Activated CD4-positive, alpha-beta memory T cell treated with anti-CD3 and anti-CD28 coated beads, Interleukin-2, amount 10 ng/mL, durations not matched to agents 7 days and 5 days (primary cell): ENCODE results near the gene MTHFS. TPM values are rescaled to one million over a fixed set of nuclear protein-coding genes. Genes with fewer than 3 reads are reported as not detected.

Source experiments
- CTCF ChIA-PET: fragments of 350-600 bp; sonication (Branson Sonifier 250); formaldehyde crosslinking; loops from one replicate; lab custom pipeline; 2021; ENCODE audit warnings: antibody characterized with exemption, inconsistent platforms; lab: Charles Lee
- POLR2A ChIA-PET: fragments of 350-600 bp; sonication (Branson Sonifier 250); formaldehyde crosslinking; loops from one replicate; lab custom pipeline; 2021; ENCODE audit warnings: antibody characterized with exemption; lab: Charles Lee
- DNase-seq: peaks from one replicate; pipeline ENCODE4 v3.0.0-alpha.2; 2020
- H3K27ac Mint-ChIP-seq: one replicate; pipeline ENCODE4 v1.8.0; 2021; ENCODE audit warnings: mild to moderate bottlenecking, mixed read lengths
- H3K27me3 Mint-ChIP-seq: one replicate; pipeline ENCODE4 v1.8.0; 2021; ENCODE audit warnings: mixed read lengths
- H3K36me3 Mint-ChIP-seq: one replicate; pipeline ENCODE4 v1.8.0; 2021; ENCODE audit warnings: low read depth, mixed read lengths
- H3K4me1 Mint-ChIP-seq: one replicate; pipeline ENCODE4 v1.8.0; 2021; ENCODE audit warnings: mixed read lengths
- H3K4me3 Mint-ChIP-seq: one replicate; pipeline ENCODE4 v1.8.0; 2021; ENCODE audit warnings: mild to moderate bottlenecking, mixed read lengths
- H3K9me3 Mint-ChIP-seq: one replicate; pipeline ENCODE4 v1.8.0; 2021; ENCODE audit warnings: mixed read lengths
- total RNA-seq, 2 experiments: library from RNA; stranded (reverse); gene quantifications; one replicate each; pipeline ENCODE4 v1.2.3, GENCODE V29; 2021

MTHFS gene
- total RNA-seq, 2 experiments from 2014 or later: 20.2 to 22.6 TPM

DNA sequence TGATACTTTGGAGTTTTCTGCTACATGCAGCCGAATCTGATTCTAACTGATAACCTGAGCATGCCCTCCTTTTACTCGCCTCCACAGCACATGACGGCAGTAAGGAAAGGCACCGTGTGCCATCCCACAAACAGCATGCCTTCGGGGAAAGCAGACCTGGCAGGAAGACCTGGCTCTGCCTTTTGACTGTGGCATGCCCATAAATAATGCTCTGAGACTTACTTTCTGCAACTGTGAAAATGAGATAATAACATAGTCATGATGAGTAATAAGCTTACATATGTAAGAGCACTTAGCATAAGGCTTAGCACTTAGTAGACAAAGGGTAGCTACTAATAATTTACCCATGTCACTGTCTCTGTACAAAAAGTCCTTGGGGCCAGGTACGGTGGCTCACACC, 32.9 kb downstream of the MTHFS start:
- Mint-ChIP-seq H3K27ac (no peak overlapping the region), H3K4me1 (no peaks in the 10 kb centered on the region), H3K36me3 (peaks cover 31% of the 10 kb centered on the region), H3K4me3 (no peak overlapping the region), H3K9me3 (no peaks in the 10 kb centered on the region), H3K27me3 (no peaks in the 10 kb centered on the region)
- ChIA-PET POLR2A (no interaction called here), CTCF (interaction anchor here (1.0 to 1.6 kb wide), 3 partner anchors 9 to 13 kb away, joined by 3 to 4 read pairs (median 3); no protein-coding TSS in a partner anchor)
- no peak for DNase-seq

DNA sequence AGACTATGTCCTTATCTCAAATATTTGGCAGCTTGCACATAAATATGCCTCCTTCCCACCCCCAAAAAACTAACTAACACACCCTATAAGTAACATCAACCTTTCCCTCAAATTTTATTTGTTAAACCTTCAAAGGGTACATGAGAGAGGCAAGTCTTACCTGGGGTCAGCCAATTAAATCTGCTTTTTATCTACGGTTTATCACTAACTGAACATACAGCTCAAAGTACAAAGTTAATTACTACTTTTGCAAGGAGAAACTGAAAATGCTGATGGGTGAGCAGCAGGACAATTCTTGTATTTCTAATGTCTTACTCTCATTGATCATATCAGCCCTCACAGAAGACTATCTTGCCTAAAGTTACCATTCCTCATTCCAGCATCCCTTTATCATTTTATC, 34.6 kb downstream of the MTHFS start:
- H3K27me3 Mint-ChIP-seq: no peaks in the 10 kb centered on the region
- H3K4me3 Mint-ChIP-seq: no peak overlapping the region
- DNase-seq: no peak
- H3K27ac Mint-ChIP-seq: no peak overlapping the region
- ChIA-PET POLR2A (no interaction called here), CTCF (interaction anchor here (0.9 kb wide), 1 partner anchor 9 kb away, joined by 6 read pairs; no protein-coding TSS in a partner anchor)
- H3K4me1 Mint-ChIP-seq: peaks cover 8% of the 10 kb centered on the region
- H3K9me3 Mint-ChIP-seq: no peaks in the 10 kb centered on the region
- peaks cover 23% of the 10 kb centered on the region for H3K36me3 Mint-ChIP-seq

DNA sequence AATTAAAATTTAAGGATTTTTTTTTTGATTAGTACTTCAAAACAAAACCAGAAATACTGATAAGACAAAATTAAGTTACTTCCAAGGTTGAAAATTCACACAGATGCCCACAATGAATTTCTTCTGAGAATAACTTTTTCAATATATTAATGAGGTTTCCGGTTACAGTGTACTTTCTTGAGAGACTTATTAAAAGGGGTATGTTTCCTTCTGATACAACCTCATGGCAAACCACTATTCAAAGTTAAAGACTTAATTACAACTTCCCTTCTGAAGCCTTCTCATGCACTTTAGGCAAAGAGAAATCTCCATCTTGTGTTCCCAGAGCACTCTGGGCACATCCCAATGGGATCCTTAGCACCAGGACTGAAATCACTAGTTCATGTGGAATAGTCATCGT, 36.2 kb downstream of the MTHFS start:
- Mint-ChIP-seq H3K27ac (no peak overlapping the region), H3K4me1 (peaks cover 8% of the 10 kb centered on the region), H3K9me3 (no peaks in the 10 kb centered on the region), H3K4me3 (no peak overlapping the region), H3K36me3 (peaks cover 21% of the 10 kb centered on the region), H3K27me3 (no peaks in the 10 kb centered on the region)
- ChIA-PET POLR2A (no interaction called here), CTCF (interaction anchor here (0.8 kb wide), 1 partner anchor 63 kb away, joined by 3 read pairs; no protein-coding TSS in a partner anchor)
- no peak for DNase-seq

DNA sequence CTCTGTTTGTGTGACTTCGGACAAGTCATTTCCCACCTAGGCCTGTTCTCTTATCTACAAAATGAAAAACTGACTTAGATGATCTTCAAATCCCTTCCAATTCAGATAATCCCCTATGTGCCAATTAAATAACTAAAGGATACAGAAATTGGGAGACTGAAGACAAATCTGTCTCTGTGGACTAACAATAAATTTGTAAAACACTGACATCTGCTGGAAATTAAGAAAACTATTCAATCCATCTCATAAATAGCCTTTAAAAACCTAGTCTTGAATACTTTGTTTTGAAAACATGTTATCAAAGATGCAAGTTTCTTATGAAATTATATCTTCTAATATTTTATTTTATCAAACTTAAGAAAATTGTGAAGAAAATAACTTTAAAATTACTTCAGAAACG, 38.3 kb downstream of the MTHFS start:
- ChIA-PET POLR2A (no interaction called here), CTCF (interaction anchor here (0.7 to 2.2 kb wide), 5 partner anchors 9 to 518 kb away, joined by 3 to 6 read pairs (median 4); no protein-coding TSS in a partner anchor)
- no peaks in the 10 kb centered on the region for H3K27me3 Mint-ChIP-seq
- H3K9me3 Mint-ChIP-seq: no peaks in the 10 kb centered on the region
- no peak overlapping the region for H3K27ac Mint-ChIP-seq
- peaks cover 22% of the 10 kb centered on the region for H3K36me3 Mint-ChIP-seq
- H3K4me3 Mint-ChIP-seq: no peak overlapping the region
- H3K4me1 Mint-ChIP-seq: peaks cover 12% of the 10 kb centered on the region
- DNase-seq: no peak

- POLR2A ChIA-PET: interaction anchor here (0.9 to 1.9 kb wide), 5 partner anchors 43 to 115 kb away, joined by 3 to 7 read pairs (median 4); partner anchors contain the start of gene MTHFS
- DNase-seq: peak; percentile 67
- no peaks in the 10 kb centered on the region for H3K27me3 Mint-ChIP-seq
- peaks cover 12% of the 10 kb centered on the region for H3K4me1 Mint-ChIP-seq
- no peak overlapping the region for H3K4me3 Mint-ChIP-seq
- H3K36me3 Mint-ChIP-seq: peaks cover 11% of the 10 kb centered on the region
- no peak overlapping the region for H3K27ac Mint-ChIP-seq
- H3K9me3 Mint-ChIP-seq: no peaks in the 10 kb centered on the region
- CTCF ChIA-PET: interaction anchor here (0.6 to 7.3 kb wide), 42 partner anchors 9 to 543 kb away, joined by 3 to 63 read pairs (median 4); partner anchors contain the start of genes MTHFS and TMED3
Measured at GRCh38 chr15:79853492-79854328, 43.1 kb downstream of the MTHFS start.

DNA sequence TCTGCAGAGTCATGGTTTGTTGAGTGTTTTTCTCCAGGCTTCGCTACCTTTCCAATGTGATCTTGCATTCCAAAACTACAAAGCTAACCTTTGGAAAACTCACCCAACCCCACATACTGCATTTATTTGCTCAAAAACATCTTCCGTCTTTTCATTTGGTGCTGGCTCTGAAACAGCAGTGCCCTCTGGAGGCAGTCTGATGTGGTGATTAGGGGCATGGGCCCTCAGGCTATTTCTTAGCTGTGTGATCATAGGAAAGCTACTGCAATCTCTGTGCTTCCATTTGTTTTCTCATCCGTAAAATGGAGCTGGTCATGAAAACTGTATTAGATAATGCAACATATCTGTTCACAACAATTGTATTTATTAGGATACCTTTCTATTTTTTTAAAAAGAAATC, 47.0 kb downstream of the MTHFS start:
- POLR2A ChIA-PET: interaction anchor here (0.9 kb wide), 1 partner anchor 73 kb away, joined by 3 read pairs; no protein-coding TSS in a partner anchor
- no peak overlapping the region for H3K27ac Mint-ChIP-seq

GRCh38 chr15:79846539-79846938, 50.3 kb downstream of the MTHFS start:
- Mint-ChIP-seq H3K4me3 (no peak overlapping the region), H3K36me3 (peaks cover 17% of the 10 kb centered on the region), H3K27ac (no peak overlapping the region), H3K4me1 (no peaks in the 10 kb centered on the region), H3K9me3 (no peaks in the 10 kb centered on the region), H3K27me3 (no peaks in the 10 kb centered on the region)
- ChIA-PET POLR2A (no interaction called here), CTCF (no interaction called here)
- DNase-seq: no peak

More for the DNA sequence above, 47.0 kb downstream of the MTHFS start:
- Mint-ChIP-seq H3K4me3 (no peak overlapping the region), H3K36me3 (peaks cover 11% of the 10 kb centered on the region), H3K9me3 (no peaks in the 10 kb centered on the region), H3K27me3 (no peaks in the 10 kb centered on the region), H3K4me1 (peaks cover 4% of the 10 kb centered on the region)
- CTCF ChIA-PET: interaction anchor here (0.6 to 7.3 kb wide), 8 partner anchors 8 to 510 kb away, joined by 3 to 63 read pairs (median 4); no protein-coding TSS in a partner anchor
- peak; percentile 27 for DNase-seq

DNA sequence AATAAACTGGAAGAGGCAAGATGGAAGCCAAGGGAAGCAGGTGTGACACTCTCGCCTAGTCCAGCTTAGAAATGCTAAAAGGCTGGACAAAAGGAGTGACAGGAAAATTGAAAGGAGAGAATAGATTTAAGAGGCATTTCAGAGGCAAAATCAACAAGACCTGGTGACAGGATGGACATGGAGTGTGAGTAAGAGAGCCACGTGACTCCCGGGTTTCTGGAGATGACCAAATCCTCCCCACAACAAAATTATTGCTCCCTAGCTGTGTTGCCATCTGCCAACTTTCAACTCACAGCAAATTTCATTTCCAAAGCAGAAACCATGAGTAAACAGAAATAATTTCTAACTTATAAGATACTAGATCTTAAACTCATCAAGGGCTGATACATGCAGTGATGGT, 52.6 kb downstream of the MTHFS start:
- CTCF ChIA-PET: interaction anchor here (1.3 to 1.6 kb wide), 2 partner anchors 9 to 10 kb away, joined by 3 to 5 read pairs; no protein-coding TSS in a partner anchor
- Mint-ChIP-seq H3K36me3 (peaks cover 20% of the 10 kb centered on the region), H3K9me3 (no peaks in the 10 kb centered on the region), H3K27me3 (no peaks in the 10 kb centered on the region), H3K4me3 (no peak overlapping the region), H3K4me1 (no peaks in the 10 kb centered on the region), H3K27ac (no peak overlapping the region)
- POLR2A ChIA-PET: no interaction called here
- DNase-seq: no peak

DNA sequence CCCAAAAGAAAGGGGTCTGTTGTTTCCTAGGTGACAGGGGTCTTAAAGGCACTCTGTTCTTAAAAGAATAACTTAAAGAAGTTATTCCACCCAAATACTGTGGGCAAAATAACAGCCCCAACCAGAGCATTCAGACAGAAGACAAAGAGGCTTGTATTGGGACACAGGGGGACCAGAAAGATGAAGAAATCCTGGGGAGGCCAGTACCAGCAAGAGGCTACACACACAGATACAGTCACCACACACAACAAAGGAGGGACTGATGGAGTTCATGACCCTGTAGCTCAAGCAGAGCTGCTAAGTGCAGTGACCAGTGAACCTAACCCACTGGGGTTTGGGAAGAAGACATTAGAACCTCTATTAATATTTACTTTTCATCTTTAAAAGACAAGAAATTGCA, 59.0 kb downstream of the MTHFS start:
- Mint-ChIP-seq H3K9me3 (no peaks in the 10 kb centered on the region), H3K4me1 (no peaks in the 10 kb centered on the region), H3K36me3 (peaks cover 28% of the 10 kb centered on the region), H3K4me3 (no peak overlapping the region), H3K27me3 (no peaks in the 10 kb centered on the region), H3K27ac (no peak overlapping the region)
- DNase-seq: no peak
- POLR2A ChIA-PET: no interaction called here
- CTCF ChIA-PET: interaction anchor here (2.1 kb wide), 1 partner anchor 18 kb away, joined by 5 read pairs; no protein-coding TSS in a partner anchor

- peaks cover 6% of the 10 kb centered on the region for H3K4me1 Mint-ChIP-seq
- no peak overlapping the region for H3K4me3 Mint-ChIP-seq
- peaks cover 28% of the 10 kb centered on the region for H3K36me3 Mint-ChIP-seq
- CTCF ChIA-PET: no interaction called here
- no peak overlapping the region for H3K27ac Mint-ChIP-seq
- no peak for DNase-seq
- no peaks in the 10 kb centered on the region for H3K9me3 Mint-ChIP-seq
- POLR2A ChIA-PET: no interaction called here
- no peaks in the 10 kb centered on the region for H3K27me3 Mint-ChIP-seq
Measured at GRCh38 chr15:79834495-79834894, 62.3 kb downstream of the MTHFS start.

- ChIA-PET CTCF (interaction anchor here (1.1 to 1.3 kb wide), 2 partner anchors 17 to 451 kb away, joined by 3 to 4 read pairs; no protein-coding TSS in a partner anchor), POLR2A (no interaction called here)
- no peaks in the 10 kb centered on the region for H3K9me3 Mint-ChIP-seq
- no peak overlapping the region for H3K4me3 Mint-ChIP-seq
- DNase-seq: no peak
- peaks cover 6% of the 10 kb centered on the region for H3K4me1 Mint-ChIP-seq
- H3K27me3 Mint-ChIP-seq: no peaks in the 10 kb centered on the region
- H3K36me3 Mint-ChIP-seq: peaks cover 15% of the 10 kb centered on the region
- no peak overlapping the region for H3K27ac Mint-ChIP-seq
Measured at GRCh38 chr15:79832367-79833120, 64.3 kb downstream of the MTHFS start.

GRCh38 chr15:79831604-79832003, 65.2 kb downstream of the MTHFS start:
- DNase-seq: no peak
- ChIA-PET CTCF (interaction anchor here (1.1 kb wide), 1 partner anchor 18 kb away, joined by 4 read pairs; no protein-coding TSS in a partner anchor), POLR2A (no interaction called here)
- Mint-ChIP-seq H3K4me3 (no peak overlapping the region), H3K4me1 (peaks cover 6% of the 10 kb centered on the region), H3K36me3 (peaks cover 10% of the 10 kb centered on the region), H3K9me3 (no peaks in the 10 kb centered on the region), H3K27me3 (no peaks in the 10 kb centered on the region), H3K27ac (no peak overlapping the region)
